MM.1S (cell line): ENCODE results near the gene SLC28A1.

ENCODE experiments used
- DNase-seq: peaks from one replicate; pipeline ENCODE4 v3.0.0-alpha.2; 2015
- H2AFZ ChIP-seq: fragments of 300-600 bp; sonication (generic); 2 replicates; pipeline ENCODE4 v1.6.0; 2016; ENCODE audit warnings: antibody characterized with exemption, low read length
- H3F3A ChIP-seq: fragments of 300-600 bp; sonication (generic); 2 replicates; pipeline ENCODE4 v1.6.1; 2016; ENCODE audit warnings: mild to moderate bottlenecking, antibody characterized with exemption, low read length, moderate library complexity, mixed read lengths; ENCODE audit not compliant: insufficient read depth
- H3K27ac ChIP-seq: fragments of 300-600 bp; sonication (generic); 2 replicates; pipeline ENCODE4 v1.5.1; 2016; ENCODE audit warnings: mild to moderate bottlenecking, low read length
- H3K27me3 ChIP-seq: fragments of 300-600 bp; sonication (generic); replicated peaks from 2 replicates; pipeline ENCODE4 v1.6.0; 2016; ENCODE audit warnings: low read length; ENCODE audit not compliant: insufficient read depth
- H3K36me3 ChIP-seq: fragments of 300-600 bp; sonication (generic); replicated peaks from 2 replicates; pipeline ENCODE4 v1.6.1; 2016; ENCODE audit warnings: mild to moderate bottlenecking, low read length, mixed read lengths; ENCODE audit not compliant: insufficient read depth
- H3K4me1 ChIP-seq: fragments of 300-600 bp; sonication (generic); 2 replicates; pipeline ENCODE4 v1.6.1; 2016; ENCODE audit warnings: low read length, mixed read lengths
- H3K4me2 ChIP-seq: fragments of 300-600 bp; sonication (generic); 2 replicates; pipeline ENCODE4 v1.6.0; 2016; ENCODE audit warnings: low read depth, low read length
- H3K4me3 ChIP-seq: fragments of 300-600 bp; sonication (generic); 2 replicates; pipeline ENCODE4 v1.5.1; 2016; ENCODE audit warnings: low read length, mixed read lengths
- H3K79me2 ChIP-seq: fragments of 300-600 bp; sonication (generic); 2 replicates; pipeline ENCODE4 v1.6.1; 2016; ENCODE audit warnings: mixed run types, low read length, mixed read lengths
- H3K9ac ChIP-seq: fragments of 300-600 bp; sonication (generic); 2 replicates; pipeline ENCODE4 v1.6.1; 2016; ENCODE audit warnings: low read length, mixed read lengths
- H3K9me2 ChIP-seq: fragments of 300-600 bp; sonication (generic); replicated peaks from 2 replicates; pipeline ENCODE4 v1.6.1; 2016; ENCODE audit warnings: mild to moderate bottlenecking, low read length, mixed read lengths; ENCODE audit not compliant: insufficient read depth
- H3K9me3 ChIP-seq: fragments of 300-600 bp; sonication (generic); replicated peaks from 2 replicates; pipeline ENCODE4 v1.6.1; 2016; ENCODE audit warnings: mild to moderate bottlenecking, low read length, mixed read lengths; ENCODE audit not compliant: insufficient read depth
- H4K20me1 ChIP-seq: fragments of 300-600 bp; sonication (generic); 2 replicates; pipeline ENCODE4 v1.6.1; 2016; ENCODE audit warnings: mild to moderate bottlenecking, low read length, moderate library complexity, mixed read lengths; ENCODE audit not compliant: insufficient read depth
- CTCF ChIP-seq: fragments of 300-600 bp; sonication (generic); IDR thresholded peaks from 2 replicates; pipeline ENCODE4 v1.5.1; 2016; ENCODE audit warnings: antibody characterized with exemption, low read length, mixed read lengths
- EZH2 ChIP-seq: fragments of 300-600 bp; sonication (generic); optimal IDR thresholded peaks from 2 replicates; pipeline ENCODE3; 2017; ENCODE audit warnings: low read depth, mild to moderate bottlenecking, antibody characterized with exemption, low read length, mixed read lengths
- EZH2phosphoT487 ChIP-seq: fragments of 300-600 bp; sonication (generic); IDR thresholded peaks from 2 replicates; pipeline ENCODE4 v1.6.1; 2018; ENCODE audit warnings: antibody characterized with exemption, low read length

The SLC28A1 gene

GRCh38 chr15:84889991-84890669 lies 5.7 kb downstream of the SLC28A1 start:
- H3K9ac ChIP-seq: no peak overlapping the region
- no peaks in the 10 kb centered on the region for H3K79me2 ChIP-seq
- H3K4me2 ChIP-seq: no peak overlapping the region
- no peak overlapping the region for H3K4me3 ChIP-seq
- no peak for DNase-seq
- H3K4me1 ChIP-seq: no peaks in the 10 kb centered on the region
- no peaks in the 10 kb centered on the region for H4K20me1 ChIP-seq
- H3K27me3 ChIP-seq: no peaks in the 10 kb centered on the region
- no peaks in the 10 kb centered on the region for H3K36me3 ChIP-seq
- no peak overlapping the region for H3K27ac ChIP-seq
- TF ChIP-seq EZH2phosphoT487: no peak
- TF ChIP-seq EZH2: no peak
- TF ChIP-seq CTCF: no peak
- H2AFZ ChIP-seq: no peak overlapping the region
- no peaks in the 10 kb centered on the region for H3F3A ChIP-seq
- H3K9me3 ChIP-seq: no peaks in the 10 kb centered on the region
- H3K9me2 ChIP-seq: no peaks in the 10 kb centered on the region

- H2AFZ ChIP-seq: no peak overlapping the region
- H3F3A ChIP-seq: no peaks in the 10 kb centered on the region
- H3K9me2 ChIP-seq: no peaks in the 10 kb centered on the region
- H3K9me3 ChIP-seq: no peaks in the 10 kb centered on the region
- no peak overlapping the region for H3K27ac ChIP-seq
- no peak overlapping the region for H3K4me3 ChIP-seq
- TF ChIP-seq EZH2phosphoT487 (no peak), EZH2 (no peak), CTCF (no peak)
- H3K4me2 ChIP-seq: no peak overlapping the region
- H4K20me1 ChIP-seq: no peaks in the 10 kb centered on the region
- H3K36me3 ChIP-seq: no peaks in the 10 kb centered on the region
- H3K27me3 ChIP-seq: no peaks in the 10 kb centered on the region
- DNase-seq: no peak
- no peaks in the 10 kb centered on the region for H3K4me1 ChIP-seq
- H3K9ac ChIP-seq: no peak overlapping the region
- no peaks in the 10 kb centered on the region for H3K79me2 ChIP-seq
Measured at GRCh38 chr15:84890670-84891162, 6.3 kb downstream of the SLC28A1 start.

- TF ChIP-seq EZH2phosphoT487 (no peak), EZH2 (no peak), CTCF (no peak)
Measured at GRCh38 chr15:84891339-84891738, 6.9 kb downstream of the SLC28A1 start.

More at GRCh38 chr15:84891339-84891738, 6.9 kb downstream of the SLC28A1 start:
- no peak overlapping the region for H2AFZ ChIP-seq
- no peaks in the 10 kb centered on the region for H3K79me2 ChIP-seq
- H3K4me2 ChIP-seq: no peak overlapping the region
- H3K9me2 ChIP-seq: no peaks in the 10 kb centered on the region
- H3K4me3 ChIP-seq: no peak overlapping the region
- H4K20me1 ChIP-seq: no peaks in the 10 kb centered on the region
- no peak overlapping the region for H3K27ac ChIP-seq
- H3K27me3 ChIP-seq: no peaks in the 10 kb centered on the region
- no peaks in the 10 kb centered on the region for H3K36me3 ChIP-seq
- no peak overlapping the region for H3K9ac ChIP-seq
- no peaks in the 10 kb centered on the region for H3K4me1 ChIP-seq
- no peak for DNase-seq
- no peaks in the 10 kb centered on the region for H3K9me3 ChIP-seq
- H3F3A ChIP-seq: no peaks in the 10 kb centered on the region
